GM18867 (cell line): ENCODE data around the gene TMEM45B.
"Not testable (repeated sequence)": the region's sequence is repeated elsewhere in the genome, so short reads cannot be mapped to it uniquely, and the experiment has no call there.

ENCODE experiments used
- ATAC-seq: cut with Tn5 transposase; IDR thresholded peaks from one replicate; pipeline ENCODE4 v1.9.1; 2021; ENCODE audit warnings: mild to moderate bottlenecking, moderate library complexity; ENCODE audit not compliant: unreplicated experiment

Gene TMEM45B

GRCh38 chr11:129804012-129804411 lies 11.6 kb upstream of the TMEM45B start:
- ATAC-seq = no peak

- not testable (repeated sequence) for ATAC-seq
Measured at GRCh38 chr11:129808241-129808640, 7.4 kb upstream of the TMEM45B start.

GRCh38 chr11:129813231-129813791 lies 2.3 kb upstream of the TMEM45B start:
- no peak for ATAC-seq

GRCh38 chr11:129814244-129815014 lies 1.2 kb upstream of the TMEM45B start:
- ATAC-seq = no peak

- ATAC-seq = no peak
Measured at GRCh38 chr11:129817534-129818051, 1.9 kb downstream of the TMEM45B start.

GRCh38 chr11:129818236-129818635 lies 2.6 kb downstream of the TMEM45B start:
- ATAC-seq = not testable (repeated sequence)

GRCh38 chr11:129819237-129819636 lies 3.6 kb downstream of the TMEM45B start:
- ATAC-seq = no peak

- not testable (repeated sequence) for ATAC-seq
Measured at GRCh38 chr11:129820228-129820627, 4.6 kb downstream of the TMEM45B start.

GRCh38 chr11:129823281-129823680 lies 7.6 kb downstream of the TMEM45B start:
- ATAC-seq = not testable (repeated sequence)

GRCh38 chr11:129823799-129824198 lies 8.2 kb downstream of the TMEM45B start:
- not testable (repeated sequence) for ATAC-seq

- no peak for ATAC-seq
Measured at GRCh38 chr11:129825380-129825779, 9.7 kb downstream of the TMEM45B start.

GRCh38 chr11:129828301-129828836 lies 12.7 kb downstream of the TMEM45B start:
- no peak for ATAC-seq

- not testable (repeated sequence) for ATAC-seq
Measured at GRCh38 chr11:129829497-129829896, 13.8 kb downstream of the TMEM45B start.

- ATAC-seq = not testable (repeated sequence)
Measured at GRCh38 chr11:129831227-129831626, 15.6 kb downstream of the TMEM45B start.

GRCh38 chr11:129833260-129833659 lies 17.6 kb downstream of the TMEM45B start:
- not testable (repeated sequence) for ATAC-seq

GRCh38 chr11:129836423-129836891 lies 20.8 kb downstream of the TMEM45B start:
- ATAC-seq = not testable (repeated sequence)

- no peak for ATAC-seq
Measured at GRCh38 chr11:129836979-129837378, 21.3 kb downstream of the TMEM45B start.

GRCh38 chr11:129840236-129840635 lies 24.6 kb downstream of the TMEM45B start:
- ATAC-seq = no peak

- no peak for ATAC-seq
Measured at GRCh38 chr11:129842138-129842537, 26.5 kb downstream of the TMEM45B start.

GRCh38 chr11:129846508-129847335 lies 31.1 kb downstream of the TMEM45B start:
- no peak for ATAC-seq

GRCh38 chr11:129847361-129847760 lies 31.7 kb downstream of the TMEM45B start:
- not testable (repeated sequence) for ATAC-seq
